NCI-H187 treated with DMSO at 0.1 percent for 48 hours (cell line): Measurements from ENCODE around the gene DCAF6.
"Not testable (repeated sequence)": the region's sequence is repeated elsewhere in the genome, so short reads cannot be mapped to it uniquely, and the experiment has no call there.

Experiments
- DNase-seq: peaks from one replicate; lab custom pipeline; 2025; lab: John Stamatoyannopoulos, UW

Gene DCAF6

GRCh38 chr1:167936068-167936929 lies at the start of gene DCAF6:
Gene DCAF6 (plus strand): TSS chr1:167936683. CDS start chr1:167936912, 229 bp downstream.
- peak; percentile 99 for DNase-seq

GRCh38 chr1:167887187-167887586 lies 49.3 kb upstream of the DCAF6 start:
- DNase-seq = not testable (repeated sequence)

- no peak for DNase-seq
These were observed 46.1 kb upstream of the DCAF6 start for GRCh38 chr1:167890400-167890799.

- no peak for DNase-seq
These were observed 42.7 kb upstream of the DCAF6 start for GRCh38 chr1:167893798-167894197.

GRCh38 chr1:167898578-167899222 lies 37.8 kb upstream of the DCAF6 start:
- no peak for DNase-seq

GRCh38 chr1:167899253-167899681 lies 37.2 kb upstream of the DCAF6 start:
- DNase-seq = no peak

GRCh38 chr1:167900907-167901306 lies 35.6 kb upstream of the DCAF6 start:
- DNase-seq = no peak

GRCh38 chr1:167904652-167905130 lies 31.8 kb upstream of the DCAF6 start:
- peak; percentile 91 for DNase-seq

- DNase-seq = peak; percentile 46
These were observed 31.3 kb upstream of the DCAF6 start for GRCh38 chr1:167905182-167905581.

- DNase-seq = no peak
These were observed 30.8 kb upstream of the DCAF6 start for GRCh38 chr1:167905671-167906070.

GRCh38 chr1:167909691-167910180 lies 26.7 kb upstream of the DCAF6 start:
- DNase-seq = no peak

GRCh38 chr1:167910530-167910929 lies 26.0 kb upstream of the DCAF6 start:
- DNase-seq = no peak

- DNase-seq = no peak
These were observed 25.1 kb upstream of the DCAF6 start for GRCh38 chr1:167911413-167911812.

- DNase-seq = no peak
These were observed 24.2 kb upstream of the DCAF6 start for GRCh38 chr1:167912294-167912693.

- no peak for DNase-seq
These were observed 22.5 kb upstream of the DCAF6 start, which contains the start of gene ADCY10 for GRCh38 chr1:167913895-167914496. Gene ADCY10 (minus strand): TSS chr1:167914134. CDS start chr1:167905140, 8,994 bp downstream.

GRCh38 chr1:167915569-167915968 lies 20.9 kb upstream of the DCAF6 start:
- DNase-seq = no peak

GRCh38 chr1:167916766-167917511 lies 19.5 kb upstream of the DCAF6 start:
- DNase-seq = no peak

- no peak for DNase-seq
These were observed 14.5 kb upstream of the DCAF6 start for GRCh38 chr1:167922023-167922422.

GRCh38 chr1:167922611-167923074 lies 13.8 kb upstream of the DCAF6 start:
- DNase-seq = no peak

GRCh38 chr1:167923324-167924056 lies 13.0 kb upstream of the DCAF6 start:
- no peak for DNase-seq

- no peak for DNase-seq
These were observed 12.4 kb upstream of the DCAF6 start for GRCh38 chr1:167924102-167924501.
